Thoracic aorta (tissue), 2 donors: ENCODE data around the gene THADA. TPM values are rescaled to one million over a fixed set of nuclear protein-coding genes. Genes with fewer than 3 reads are reported as not detected.

Source experiments
- ATAC-seq: fragments of 150-250 bp; one replicate; pipeline ENCODE4 v1.8.0; 2017; ENCODE audit warnings: low read depth; ENCODE audit not compliant: insufficient number of reproducible peaks, low FRiP score
- DNase-seq: peaks from one replicate; pipeline ENCODE4 v3.0.0-alpha.2; 2020; ENCODE audit warnings: low spot score
- H3K27ac ChIP-seq, 2 donors: fragments of 200-600 bp; sonication (generic); 1 replicate in 1 of 2; 2 replicates in 1 of 2; pipeline ENCODE4 v1.5.1; 2016; ENCODE audit warnings: mild to moderate bottlenecking in 2 of 2, moderate library complexity in 2 of 2
- H3K27me3 ChIP-seq: fragments of 200-600 bp; sonication (generic); replicated peaks from 2 replicates; pipeline ENCODE4 v1.6.0; 2016; ENCODE audit warnings: mild to moderate bottlenecking; ENCODE audit not compliant: insufficient read depth
- H3K36me3 ChIP-seq: fragments of 200-600 bp; sonication (generic); one replicate; pipeline ENCODE4 v1.5.1; 2016
- H3K4me1 ChIP-seq, 2 donors: fragments of 200-600 bp; sonication (generic); 1 replicate in 1 of 2; 2 replicates in 1 of 2; pipeline versions ENCODE4 v1.5.1 to v1.6.0; 2016; ENCODE audit warnings: low read depth in 2 of 2, mild to moderate bottlenecking in 1 of 2; ENCODE audit not compliant: control insufficient read depth in 1 of 2
- H3K4me3 ChIP-seq: fragments of 200-600 bp; sonication (generic); 2 replicates; pipeline ENCODE4 v1.5.1; 2016; ENCODE audit warnings: mild to moderate bottlenecking
- H3K9me3 ChIP-seq: fragments of 200-600 bp; sonication (generic); 2 replicates; pipeline ENCODE4 v1.5.1; 2016
- CTCF ChIP-seq: fragments of 200-600 bp; sonication (generic); IDR thresholded peaks from one replicate; pipeline ENCODE4 v1.5.1; 2019; ENCODE audit warnings: antibody characterized with exemption
- total RNA-seq, 2 donors: library from RNA; depleted of rRNA; stranded (reverse); fragments of >200 nt; gene quantifications; one replicate each; pipeline versions ENCODE4 v1.1.0 to v1.2.3, GENCODE V29; 2016

THADA gene
- total RNA-seq, 2 donors from 2014 or later, result 33.3 to 46.6 TPM

- ATAC-seq, result no peak
- peaks cover 12 to 47% of the 10 kb centered on the region in 2 donors for H3K4me1 ChIP-seq
- DNase-seq, result no peak
- no peaks in the 10 kb centered on the region for H3K9me3 ChIP-seq
- TF ChIP-seq CTCF, result no peak
- no peak overlapping the region for H3K27ac ChIP-seq
- no peak overlapping the region for H3K4me3 ChIP-seq
- no peaks in the 10 kb centered on the region for H3K27me3 ChIP-seq
- no peaks in the 10 kb centered on the region for H3K36me3 ChIP-seq
These were observed 227.1 kb downstream of the THADA start for GRCh38 chr2:43368483-43369385.

GRCh38 chr2:43367012-43367782 is 228.6 kb downstream of the THADA start:
- H3K36me3 ChIP-seq, result no peaks in the 10 kb centered on the region
- ATAC-seq, result no peak
- H3K4me3 ChIP-seq, result no peak overlapping the region
- no peak for DNase-seq
- H3K27me3 ChIP-seq, result no peaks in the 10 kb centered on the region
- no peak overlapping the region for H3K27ac ChIP-seq
- peaks cover 12 to 38% of the 10 kb centered on the region in 2 donors for H3K4me1 ChIP-seq
- no peaks in the 10 kb centered on the region for H3K9me3 ChIP-seq
- no peak for TF ChIP-seq CTCF

GRCh38 chr2:43363120-43363519 is 232.7 kb downstream of the THADA start:
- DNase-seq, result no peak
- H3K4me3 ChIP-seq, result no peak overlapping the region
- TF ChIP-seq CTCF, result no peak

GRCh38 chr2:43361286-43361685 is 234.6 kb downstream of the THADA start:
- no peaks in the 10 kb centered on the region for H3K36me3 ChIP-seq
- ATAC-seq (no peak), DNase-seq (no peak)
- no peaks in the 10 kb centered on the region for H3K27me3 ChIP-seq
- no peak for TF ChIP-seq CTCF
- no peaks in the 10 kb centered on the region for H3K9me3 ChIP-seq
- H3K4me1 ChIP-seq, result peaks cover 6 to 8% of the 10 kb centered on the region in 2 donors
- H3K4me3 ChIP-seq, result no peak overlapping the region
- H3K27ac ChIP-seq, result no peak overlapping the region

More at GRCh38 chr2:43363120-43363519, 232.7 kb downstream of the THADA start:
- Histone ChIP-seq H3K27ac (no peak overlapping the region), H3K9me3 (no peaks in the 10 kb centered on the region), H3K27me3 (no peaks in the 10 kb centered on the region), H3K4me1 (peaks cover 0 to under 1% of the 10 kb centered on the region in 2 donors), H3K36me3 (no peaks in the 10 kb centered on the region)
- ATAC-seq, result no peak

GRCh38 chr2:43360137-43360536 is 235.7 kb downstream of the THADA start:
- no peaks in the 10 kb centered on the region for H3K36me3 ChIP-seq
- H3K4me1 ChIP-seq, result peaks cover 12% of the 10 kb centered on the region in 2 donors
- H3K9me3 ChIP-seq, result no peaks in the 10 kb centered on the region
- ATAC-seq (no peak), DNase-seq (no peak)
- no peak overlapping the region for H3K27ac ChIP-seq
- no peak for TF ChIP-seq CTCF
- H3K27me3 ChIP-seq, result no peaks in the 10 kb centered on the region
- no peak overlapping the region for H3K4me3 ChIP-seq
